Measurements from ENCODE around the gene MYO5C. TPM values are rescaled to one million over a fixed set of nuclear protein-coding genes. Genes with fewer than 3 reads are reported as not detected.

MYO5C gene, protein sequence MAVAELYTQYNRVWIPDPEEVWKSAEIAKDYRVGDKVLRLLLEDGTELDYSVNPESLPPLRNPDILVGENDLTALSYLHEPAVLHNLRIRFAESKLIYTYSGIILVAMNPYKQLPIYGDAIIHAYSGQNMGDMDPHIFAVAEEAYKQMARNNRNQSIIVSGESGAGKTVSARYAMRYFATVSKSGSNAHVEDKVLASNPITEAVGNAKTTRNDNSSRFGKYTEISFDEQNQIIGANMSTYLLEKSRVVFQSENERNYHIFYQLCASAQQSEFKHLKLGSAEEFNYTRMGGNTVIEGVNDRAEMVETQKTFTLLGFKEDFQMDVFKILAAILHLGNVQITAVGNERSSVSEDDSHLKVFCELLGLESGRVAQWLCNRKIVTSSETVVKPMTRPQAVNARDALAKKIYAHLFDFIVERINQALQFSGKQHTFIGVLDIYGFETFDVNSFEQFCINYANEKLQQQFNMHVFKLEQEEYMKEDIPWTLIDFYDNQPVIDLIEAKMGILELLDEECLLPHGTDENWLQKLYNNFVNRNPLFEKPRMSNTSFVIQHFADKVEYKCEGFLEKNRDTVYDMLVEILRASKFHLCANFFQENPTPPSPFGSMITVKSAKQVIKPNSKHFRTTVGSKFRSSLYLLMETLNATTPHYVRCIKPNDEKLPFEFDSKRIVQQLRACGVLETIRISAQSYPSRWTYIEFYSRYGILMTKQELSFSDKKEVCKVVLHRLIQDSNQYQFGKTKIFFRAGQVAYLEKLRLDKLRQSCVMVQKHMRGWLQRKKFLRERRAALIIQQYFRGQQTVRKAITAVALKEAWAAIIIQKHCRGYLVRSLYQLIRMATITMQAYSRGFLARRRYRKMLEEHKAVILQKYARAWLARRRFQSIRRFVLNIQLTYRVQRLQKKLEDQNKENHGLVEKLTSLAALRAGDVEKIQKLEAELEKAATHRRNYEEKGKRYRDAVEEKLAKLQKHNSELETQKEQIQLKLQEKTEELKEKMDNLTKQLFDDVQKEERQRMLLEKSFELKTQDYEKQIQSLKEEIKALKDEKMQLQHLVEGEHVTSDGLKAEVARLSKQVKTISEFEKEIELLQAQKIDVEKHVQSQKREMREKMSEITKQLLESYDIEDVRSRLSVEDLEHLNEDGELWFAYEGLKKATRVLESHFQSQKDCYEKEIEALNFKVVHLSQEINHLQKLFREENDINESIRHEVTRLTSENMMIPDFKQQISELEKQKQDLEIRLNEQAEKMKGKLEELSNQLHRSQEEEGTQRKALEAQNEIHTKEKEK (N-terminal part only)
- 1.5 and 1.8 TPM in 2 replicates for total RNA-seq (2014; rRNA removed; shearing (Covaris generic))

DNA sequence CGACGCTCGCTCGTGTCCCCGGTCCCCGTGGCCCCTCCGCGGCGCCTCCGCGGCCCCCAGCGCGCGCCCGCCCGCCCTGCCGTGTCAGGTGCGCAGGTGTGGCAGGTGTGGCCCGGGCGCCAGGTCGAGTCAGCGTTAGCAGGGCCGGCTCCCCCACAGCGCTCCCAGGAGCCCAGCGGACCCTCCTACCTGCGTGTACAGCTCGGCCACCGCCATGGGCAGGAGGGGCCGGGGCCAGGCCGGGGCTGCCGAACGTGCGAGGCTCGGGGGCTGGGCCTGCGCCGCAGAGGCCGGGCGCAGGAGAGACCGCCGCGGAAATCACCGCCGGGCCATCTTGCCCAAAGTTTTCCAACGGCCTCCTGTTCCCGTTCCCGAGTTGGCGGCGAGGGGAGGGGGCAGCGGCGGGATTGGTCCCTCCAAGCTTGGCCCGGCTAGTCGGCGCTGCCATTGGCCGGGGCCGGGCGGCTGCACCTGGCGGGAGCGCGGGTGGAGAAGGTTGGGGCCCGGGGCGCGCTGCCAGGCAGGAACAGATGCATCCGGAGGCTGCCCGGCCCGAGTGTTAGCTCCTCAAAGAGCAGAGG, at the start of gene MYO5C:
Gene MYO5C (minus strand): TSS at position 384 of the 581 bp plus-strand sequence. CDS start 168 bp downstream, at position 216.

DNA sequence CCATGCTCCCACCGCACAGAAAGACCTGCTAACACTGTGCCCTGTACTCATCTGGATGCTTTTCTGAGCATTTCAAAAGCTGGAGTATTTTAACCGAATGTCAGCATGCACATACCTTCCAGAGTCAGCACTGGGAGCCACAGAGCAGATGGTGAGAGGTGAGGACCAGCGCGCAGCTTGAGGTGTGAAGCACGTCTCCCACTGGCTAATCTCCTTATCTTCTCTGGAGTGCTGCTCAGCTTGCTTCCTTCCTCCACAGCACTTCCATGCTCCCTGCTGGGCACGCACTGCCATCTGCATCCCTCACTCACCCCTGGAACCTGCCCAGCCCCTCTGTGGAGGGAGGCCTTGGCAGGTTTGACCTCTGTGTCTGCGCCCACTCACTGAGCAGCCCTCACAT, 104.4 kb downstream of the MYO5C start, which contains the start of gene GNB5:
Gene GNB5 (minus strand): TSS at position 186 of the 400 bp plus-strand sequence. CDS start 6,716 bp downstream, outside the sequence.

Small RNAs within 50 kb of the gene (small RNA-seq; reads per million reads assigned to genes)
- gene MIR1266 (not detected), gene RF00019 (not detected)

Other genes starting within 250 kb of the MYO5C start
- gene BCL2L10, start 183.0 kb downstream of the MYO5C start, total RNA-seq (2014; rRNA removed; shearing (Covaris generic)), result 0.45 TPM in 1 of 2 replicates, not detected in the other
- gene GNB5, start 104.4 kb downstream of the MYO5C start, total RNA-seq (2014; rRNA removed; shearing (Covaris generic)), result 44.6 and 45.6 TPM in 2 replicates
- 34.3 and 50.1 TPM in 2 replicates for gene MYO5A, start 233.1 kb upstream of the MYO5C start, total RNA-seq (2014; rRNA removed; shearing (Covaris generic))